ENCODE data around the gene RAB11FIP4.

DNA sequence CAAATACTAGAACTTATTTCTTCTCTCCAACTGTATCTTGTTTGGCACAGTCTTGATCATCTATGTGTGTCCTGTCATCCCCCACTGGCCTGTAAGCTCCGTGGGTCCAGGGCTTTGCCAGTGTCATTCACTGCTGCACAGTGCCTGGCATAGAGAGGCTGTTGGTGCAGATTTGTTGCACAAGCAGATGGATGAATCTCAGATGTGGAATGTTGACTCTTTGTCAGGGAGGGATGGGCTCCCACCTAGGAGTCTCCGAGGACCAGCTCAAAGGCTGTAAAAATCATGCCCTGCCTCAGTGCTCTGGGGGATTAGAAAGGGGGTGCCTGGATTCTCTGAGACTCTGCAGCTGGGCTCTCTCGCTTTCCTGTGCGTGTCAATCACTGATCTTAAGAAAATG is 60.6 kb downstream of the RAB11FIP4 start:
- no peak for TF ChIP-seq EP300 (IDR thresholded peaks at IDR 0.05)
- TF ChIP-seq, protein P1, sequence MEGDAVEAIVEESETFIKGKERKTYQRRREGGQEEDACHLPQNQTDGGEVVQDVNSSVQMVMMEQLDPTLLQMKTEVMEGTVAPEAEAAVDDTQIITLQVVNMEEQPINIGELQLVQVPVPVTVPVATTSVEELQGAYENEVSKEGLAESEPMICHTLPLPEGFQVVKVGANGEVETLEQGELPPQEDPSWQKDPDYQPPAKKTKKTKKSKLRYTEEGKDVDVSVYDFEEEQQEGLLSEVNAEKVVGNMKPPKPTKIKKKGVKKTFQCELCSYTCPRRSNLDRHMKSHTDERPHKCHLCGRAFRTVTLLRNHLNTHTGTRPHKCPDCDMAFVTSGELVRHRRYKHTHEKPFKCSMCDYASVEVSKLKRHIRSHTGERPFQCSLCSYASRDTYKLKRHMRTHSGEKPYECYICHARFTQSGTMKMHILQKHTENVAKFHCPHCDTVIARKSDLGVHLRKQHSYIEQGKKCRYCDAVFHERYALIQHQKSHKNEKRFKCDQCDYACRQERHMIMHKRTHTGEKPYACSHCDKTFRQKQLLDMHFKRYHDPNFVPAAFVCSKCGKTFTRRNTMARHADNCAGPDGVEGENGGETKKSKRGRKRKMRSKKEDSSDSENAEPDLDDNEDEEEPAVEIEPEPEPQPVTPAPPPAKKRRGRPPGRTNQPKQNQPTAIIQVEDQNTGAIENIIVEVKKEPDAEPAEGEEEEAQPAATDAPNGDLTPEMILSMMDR (IDR thresholded peaks at IDR 0.05) = no peak
- TF ChIP-seq POLR2A (IDR thresholded peaks at IDR 0.05) = no peak
- no peak for TF ChIP-seq POLR2AphosphoS5 (IDR thresholded peaks at IDR 0.05)
